ENCODE results near the gene WFIKKN2. TPM values are rescaled to one million over a fixed set of nuclear protein-coding genes. Genes with fewer than 3 reads are reported as not detected.

The WFIKKN2 gene
- total and polyA plus RNA-seq, 8 donors: 0.09 to 0.45 (median 0.15) TPM

DNA sequence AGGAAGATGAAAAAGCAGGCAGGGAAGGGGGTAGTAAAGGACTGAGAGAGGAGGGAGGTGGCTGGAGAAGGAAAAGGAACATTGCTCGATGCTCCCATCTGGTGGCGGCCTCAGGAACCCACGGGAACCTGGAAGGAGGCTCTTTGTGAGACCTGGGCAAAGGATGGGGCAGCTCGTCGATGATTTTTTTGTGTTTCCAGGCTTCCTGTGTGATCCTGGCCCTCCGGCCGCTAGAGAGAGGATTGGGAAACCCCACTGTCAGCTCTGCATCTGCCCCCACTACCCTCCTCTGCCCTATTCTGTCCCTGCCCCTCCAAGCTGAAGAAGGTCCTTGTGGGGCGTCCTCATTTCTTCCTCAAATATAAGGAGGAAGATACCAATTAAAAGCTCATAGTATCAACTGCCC lies 6.6 kb downstream of the WFIKKN2 start:
- Histone ChIP-seq H3K4me1 (no peaks in the 10 kb centered on the region), H3K9me3 (no peaks in the 10 kb centered on the region), H3K27me3 (no peaks in the 10 kb centered on the region), H3K27ac (no peak overlapping the region), H3K4me3 (no peak overlapping the region), H3K36me3 (no peaks in the 10 kb centered on the region)
- TF ChIP-seq, protein P1, sequence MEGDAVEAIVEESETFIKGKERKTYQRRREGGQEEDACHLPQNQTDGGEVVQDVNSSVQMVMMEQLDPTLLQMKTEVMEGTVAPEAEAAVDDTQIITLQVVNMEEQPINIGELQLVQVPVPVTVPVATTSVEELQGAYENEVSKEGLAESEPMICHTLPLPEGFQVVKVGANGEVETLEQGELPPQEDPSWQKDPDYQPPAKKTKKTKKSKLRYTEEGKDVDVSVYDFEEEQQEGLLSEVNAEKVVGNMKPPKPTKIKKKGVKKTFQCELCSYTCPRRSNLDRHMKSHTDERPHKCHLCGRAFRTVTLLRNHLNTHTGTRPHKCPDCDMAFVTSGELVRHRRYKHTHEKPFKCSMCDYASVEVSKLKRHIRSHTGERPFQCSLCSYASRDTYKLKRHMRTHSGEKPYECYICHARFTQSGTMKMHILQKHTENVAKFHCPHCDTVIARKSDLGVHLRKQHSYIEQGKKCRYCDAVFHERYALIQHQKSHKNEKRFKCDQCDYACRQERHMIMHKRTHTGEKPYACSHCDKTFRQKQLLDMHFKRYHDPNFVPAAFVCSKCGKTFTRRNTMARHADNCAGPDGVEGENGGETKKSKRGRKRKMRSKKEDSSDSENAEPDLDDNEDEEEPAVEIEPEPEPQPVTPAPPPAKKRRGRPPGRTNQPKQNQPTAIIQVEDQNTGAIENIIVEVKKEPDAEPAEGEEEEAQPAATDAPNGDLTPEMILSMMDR (IDR thresholded peaks at IDR 0.05): peak; percentile 54 to 73 (median 64)
- no peak for FAIRE-seq
- intact Hi-C loops (cut with DNase I): loop anchor here (5.0 to 10.0 kb wide), 3 partner anchors 60 to 297 kb away; partner anchors contain the start of gene SPATA20 (in 1 of the 3)
- peak; percentile 59 to 85 (median 76) for DNase-seq
- WGBS, 2 donors: 14 to 15% methylated on average over 8 of the region's 8 CpGs
- ATAC-seq: peak; percentile 80 to 94 (median 91)

DNA sequence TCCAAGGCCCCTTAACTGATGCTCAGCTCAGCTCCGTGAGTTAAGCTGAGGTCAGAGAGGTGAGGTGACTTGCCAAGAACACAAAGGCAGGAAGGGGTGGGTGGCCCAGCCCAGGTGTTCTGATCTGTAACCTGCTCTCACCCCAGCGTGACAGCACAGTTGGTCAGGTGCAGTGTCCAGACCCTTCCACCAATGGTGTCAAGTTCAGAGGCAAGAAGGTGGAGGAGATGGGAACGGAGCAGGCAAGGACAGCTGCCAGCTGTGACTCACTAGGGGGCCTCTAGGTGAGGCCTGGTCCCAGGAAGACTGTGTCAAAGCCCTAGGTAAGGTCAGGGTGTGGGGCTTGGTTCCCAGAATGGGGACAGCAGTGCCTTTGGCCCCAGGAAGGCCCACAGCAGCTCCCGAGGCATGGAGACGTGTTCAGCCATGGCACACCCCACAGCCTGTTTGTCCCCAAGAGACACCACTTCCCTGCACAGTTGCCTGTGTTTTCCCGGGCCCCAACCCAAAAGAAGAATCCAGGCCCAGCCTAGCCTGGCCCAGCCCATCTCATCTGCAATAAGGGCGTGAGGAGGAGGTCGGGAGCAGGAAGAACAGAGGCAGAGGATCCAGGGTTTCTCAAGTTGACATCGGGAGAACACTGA lies 7.2 kb downstream of the WFIKKN2 start:
- H3K4me3 ChIP-seq: no peak overlapping the region
- H3K9me3 ChIP-seq: no peaks in the 10 kb centered on the region
- no peak for FAIRE-seq
- no peaks in the 10 kb centered on the region for H3K4me1 ChIP-seq
- DNase-seq: no peak
- TF ChIP-seq, protein P1 (IDR thresholded peaks at IDR 0.05): no peak
- H3K36me3 ChIP-seq: no peaks in the 10 kb centered on the region
- 56 to 66% methylated on average over 9 of the region's 9 CpGs for WGBS, 2 donors
- ATAC-seq: no peak
- intact Hi-C loops (cut with DNase I): loop anchor here (5.0 to 10.0 kb wide), 3 partner anchors 60 to 298 kb away; partner anchors contain the start of gene SPATA20 (in 1 of the 3)
- H3K27ac ChIP-seq: no peak overlapping the region
- H3K27me3 ChIP-seq: no peaks in the 10 kb centered on the region

DNA sequence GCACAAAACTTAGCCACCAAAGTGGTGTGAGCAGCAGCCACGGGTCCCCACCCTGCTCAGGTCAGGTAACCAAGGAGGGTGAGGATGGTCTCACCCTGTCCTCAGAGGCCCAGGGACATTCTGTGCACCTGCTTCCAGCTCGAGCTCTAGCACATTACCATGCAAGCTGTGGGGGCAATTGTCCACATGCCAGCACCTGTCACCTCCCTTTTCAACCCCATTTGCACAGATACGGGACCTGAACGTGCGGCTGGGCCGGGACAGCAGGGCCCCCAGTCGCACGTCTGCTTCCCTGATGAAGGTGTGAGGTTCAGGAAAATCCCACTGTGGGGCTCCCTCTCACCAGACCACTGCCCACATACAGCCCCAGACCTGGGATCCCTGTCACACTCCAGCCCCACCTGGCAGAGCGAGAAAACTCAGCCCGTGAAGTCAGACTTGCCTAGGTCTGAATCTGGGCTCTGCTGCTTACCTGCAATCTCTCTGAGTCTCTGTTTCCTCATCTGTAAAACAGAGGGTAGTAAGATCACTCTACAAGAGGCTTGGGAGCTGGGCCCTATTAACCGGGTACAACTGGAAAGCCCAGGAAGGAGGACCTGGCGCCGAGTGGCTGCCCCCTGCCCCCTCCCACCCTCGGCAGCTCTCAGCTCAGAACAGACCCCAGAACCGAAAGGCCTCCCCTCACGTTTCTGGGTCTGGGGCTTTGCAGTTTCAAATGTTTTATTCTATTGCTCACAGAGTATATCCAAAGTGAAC lies 7.9 kb downstream of the WFIKKN2 start:
- DNase-seq (no peak), ATAC-seq (no peak), FAIRE-seq (no peak)
- 81% methylated on average over 16 of the region's 16 CpGs for WGBS, 2 donors
- H3K4me1 ChIP-seq: no peaks in the 10 kb centered on the region
- no peak overlapping the region for H3K27ac ChIP-seq
- H3K27me3 ChIP-seq: no peaks in the 10 kb centered on the region
- H3K4me3 ChIP-seq: no peak overlapping the region
- intact Hi-C loops (cut with DNase I): loop anchor here (5.0 to 10.0 kb wide), 3 partner anchors 61 to 299 kb away; partner anchors contain the start of gene SPATA20 (in 1 of the 3)
- TF ChIP-seq, protein P1 (IDR thresholded peaks at IDR 0.05): no peak
- no peaks in the 10 kb centered on the region for H3K9me3 ChIP-seq
- H3K36me3 ChIP-seq: no peaks in the 10 kb centered on the region

DNA sequence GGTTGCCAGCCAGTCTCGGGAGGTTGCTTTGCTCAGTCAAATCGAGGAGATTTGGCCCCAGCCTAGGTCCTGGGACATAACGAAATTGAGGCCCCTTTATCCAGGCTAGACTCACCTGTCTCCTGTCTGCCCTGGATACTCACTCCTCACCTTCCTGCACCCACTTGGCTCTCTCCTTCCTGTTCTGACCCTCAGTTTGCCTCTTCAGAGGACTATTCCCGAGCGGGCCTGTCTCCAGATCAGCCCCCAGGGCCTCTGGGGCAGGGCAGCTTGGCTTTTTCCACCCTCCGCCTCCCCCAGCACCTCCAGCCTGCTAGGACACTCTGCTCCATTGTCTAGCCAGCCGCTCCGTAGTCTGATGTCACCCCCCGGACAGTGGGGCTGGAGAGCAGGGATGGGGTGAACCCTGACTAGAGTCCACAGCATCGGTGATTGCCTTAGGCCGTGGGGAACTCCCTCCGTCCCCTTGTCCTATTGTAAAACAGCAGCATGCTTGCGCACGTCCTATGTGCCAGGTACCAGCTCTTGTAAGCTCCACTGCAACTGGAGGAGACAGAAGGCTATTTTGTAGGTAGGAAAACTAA lies 8.8 kb downstream of the WFIKKN2 start:
- Histone ChIP-seq H3K36me3 (no peaks in the 10 kb centered on the region), H3K4me1 (no peaks in the 10 kb centered on the region), H3K9me3 (no peaks in the 10 kb centered on the region), H3K27ac (no peak overlapping the region), H3K27me3 (no peaks in the 10 kb centered on the region), H3K4me3 (no peak overlapping the region)
- WGBS, 2 donors: 83 to 88% methylated on average over 14 of the region's 14 CpGs
- no peak for FAIRE-seq
- DNase-seq: no peak
- TF ChIP-seq, protein P1 (IDR thresholded peaks at IDR 0.05): no peak
- no peak for ATAC-seq
- intact Hi-C loops (cut with DNase I): loop anchor here (5.0 to 10.0 kb wide), 3 partner anchors 62 to 299 kb away; partner anchors contain the start of gene SPATA20 (in 1 of the 3)
